ENCODE measurements around the gene PIGO. TPM values are rescaled to one million over a fixed set of nuclear protein-coding genes. Genes with fewer than 3 reads are reported as not detected.

The PIGO gene
- total and polyA plus RNA-seq, 9 of the 15 experiments (the other 6 are each of a cell fraction or from before 2014, with no cell fraction given) = 5.4 to 13.7 (median 9.7) TPM

DNA sequence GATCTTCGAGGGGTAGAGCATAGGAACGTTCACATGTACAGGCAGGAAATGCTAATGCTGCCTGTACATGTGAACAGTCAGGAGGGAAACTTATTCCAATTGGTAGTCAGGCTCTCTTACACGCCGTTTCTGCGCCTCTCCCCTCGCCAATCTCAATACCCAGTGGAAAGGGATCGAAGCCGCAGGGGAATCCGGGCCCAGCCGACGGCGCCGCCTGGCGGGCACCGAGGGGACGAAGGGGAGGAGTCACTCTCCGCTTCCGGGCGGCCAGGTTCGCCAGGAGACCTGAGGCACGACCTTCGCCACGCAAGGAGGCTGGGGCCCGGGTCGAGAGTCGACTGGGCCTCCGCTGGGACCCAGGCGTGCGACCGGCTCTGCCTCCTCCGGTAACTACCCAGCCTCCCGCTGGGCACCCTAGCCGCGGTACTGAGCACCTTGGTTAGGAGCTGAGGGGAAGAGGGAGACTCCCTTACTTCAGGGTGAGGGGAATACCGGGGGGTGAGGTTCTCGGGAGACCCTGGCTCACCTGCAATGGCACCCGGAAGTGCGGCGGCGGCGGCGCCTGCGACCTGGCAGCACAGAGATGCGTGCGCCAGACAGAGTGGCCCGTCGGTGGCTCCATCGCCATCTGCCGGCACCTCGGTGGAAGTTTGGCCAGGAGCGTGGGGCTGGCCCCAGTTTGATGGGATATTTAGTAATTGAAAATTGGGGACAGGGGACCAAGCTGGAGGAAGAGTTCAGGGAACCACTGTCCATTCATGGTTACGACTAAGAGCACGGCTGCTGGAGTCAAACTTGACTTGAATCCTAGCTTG, at the start of gene PIGO (continued):
- no peak; the same call in 1 of the 2 replicates for TF ChIP-seq GATAD2B (IDR thresholded peaks at IDR 0.05; ENCODE audit: borderline replicate concordance)
- no peak for TF ChIP-seq E2F3 (CRISPR knock-in tag; IDR thresholded peaks at IDR 0.05)
- TF ChIP-seq, protein P1, sequence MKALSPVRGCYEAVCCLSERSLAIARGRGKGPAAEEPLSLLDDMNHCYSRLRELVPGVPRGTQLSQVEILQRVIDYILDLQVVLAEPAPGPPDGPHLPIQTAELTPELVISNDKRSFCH (CRISPR knock-in tag; IDR thresholded peaks at IDR 0.05) = no peak
- TF ChIP-seq, protein P1 (tag; IDR thresholded peaks at IDR 0.05) = no peak
- TF ChIP-seq WHSC1 (IDR thresholded peaks at IDR 0.05; ENCODE audit: low read length) = no peak
- TF ChIP-seq ZNF717 (CRISPR knock-in tag; IDR thresholded peaks at IDR 0.05) = no peak
- TF ChIP-seq CXXC5 (CRISPR knock-in tag; IDR thresholded peaks at IDR 0.05) = peak; percentile 80
- no peak for TF ChIP-seq GABPB2 (CRISPR knock-in tag; conservative IDR thresholded peaks at IDR 0.05)
- TF ChIP-seq SMARCA5 (IDR thresholded peaks at IDR 0.05) = peak; percentile 33; the same call in 1 of the 2 replicates
- no peak for TF ChIP-seq FOXJ3 (CRISPR knock-in tag; IDR thresholded peaks at IDR 0.05)
- TF ChIP-seq, protein P2, sequence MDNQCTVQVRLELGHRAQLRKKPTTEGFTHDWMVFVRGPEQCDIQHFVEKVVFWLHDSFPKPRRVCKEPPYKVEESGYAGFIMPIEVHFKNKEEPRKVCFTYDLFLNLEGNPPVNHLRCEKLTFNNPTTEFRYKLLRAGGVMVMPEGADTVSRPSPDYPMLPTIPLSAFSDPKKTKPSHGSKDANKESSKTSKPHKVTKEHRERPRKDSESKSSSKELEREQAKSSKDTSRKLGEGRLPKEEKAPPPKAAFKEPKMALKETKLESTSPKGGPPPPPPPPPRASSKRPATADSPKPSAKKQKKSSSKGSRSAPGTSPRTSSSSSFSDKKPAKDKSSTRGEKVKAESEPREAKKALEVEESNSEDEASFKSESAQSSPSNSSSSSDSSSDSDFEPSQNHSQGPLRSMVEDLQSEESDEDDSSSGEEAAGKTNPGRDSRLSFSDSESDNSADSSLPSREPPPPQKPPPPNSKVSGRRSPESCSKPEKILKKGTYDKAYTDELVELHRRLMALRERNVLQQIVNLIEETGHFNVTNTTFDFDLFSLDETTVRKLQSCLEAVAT (IDR thresholded peaks at IDR 0.05) = no peak
- peak; percentile 61 for TF ChIP-seq TAF1 (IDR thresholded peaks at IDR 0.05; ENCODE audit: control insufficient read depth, extremely low read depth, insufficient read depth, low read length, severe bottlenecking)
- 0 out of 2 replicates have a peak, but pooled peaks have one; percentile 23 for TF ChIP-seq CEBPG (CRISPR knock-in tag; IDR thresholded peaks at IDR 0.05)
- TF ChIP-seq CEBPG (tag; conservative IDR thresholded peaks at IDR 0.05 in 1 of 2, IDR thresholded peaks at IDR 0.05 in 1 of 2) = no peak
- TF ChIP-seq BRF1 (IDR thresholded peaks at IDR 0.05; ENCODE audit: borderline replicate concordance, extremely low read depth, insufficient read length) = no peak
- peak; percentile 30; the same call in 1 of the 2 replicates for TF ChIP-seq DIDO1 (tag; IDR thresholded peaks at IDR 0.05; ENCODE audit: low read depth)
- peak; percentile 92 for TF ChIP-seq GABPA (tag; conservative IDR thresholded peaks at IDR 0.05; ENCODE audit: low read depth)
- TF ChIP-seq RCOR1 (IDR thresholded peaks at IDR 0.05; ENCODE audit: borderline replicate concordance in 1 of 2, low read depth in 2 of 2, low read length in 2 of 2) = no peak
- TF ChIP-seq ETV6 (IDR thresholded peaks at IDR 0.05; ENCODE audit: borderline replicate concordance in 1 of 2, low read depth in 2 of 2, low read length in 1 of 2) = no peak
- no peak for TF ChIP-seq ETV6 (CRISPR knock-in tag; IDR thresholded peaks at IDR 0.05; ENCODE audit: borderline replicate concordance)
- no peak for TF ChIP-seq ZNF507 (tag; conservative IDR thresholded peaks at IDR 0.05)
- TF ChIP-seq, protein P3, sequence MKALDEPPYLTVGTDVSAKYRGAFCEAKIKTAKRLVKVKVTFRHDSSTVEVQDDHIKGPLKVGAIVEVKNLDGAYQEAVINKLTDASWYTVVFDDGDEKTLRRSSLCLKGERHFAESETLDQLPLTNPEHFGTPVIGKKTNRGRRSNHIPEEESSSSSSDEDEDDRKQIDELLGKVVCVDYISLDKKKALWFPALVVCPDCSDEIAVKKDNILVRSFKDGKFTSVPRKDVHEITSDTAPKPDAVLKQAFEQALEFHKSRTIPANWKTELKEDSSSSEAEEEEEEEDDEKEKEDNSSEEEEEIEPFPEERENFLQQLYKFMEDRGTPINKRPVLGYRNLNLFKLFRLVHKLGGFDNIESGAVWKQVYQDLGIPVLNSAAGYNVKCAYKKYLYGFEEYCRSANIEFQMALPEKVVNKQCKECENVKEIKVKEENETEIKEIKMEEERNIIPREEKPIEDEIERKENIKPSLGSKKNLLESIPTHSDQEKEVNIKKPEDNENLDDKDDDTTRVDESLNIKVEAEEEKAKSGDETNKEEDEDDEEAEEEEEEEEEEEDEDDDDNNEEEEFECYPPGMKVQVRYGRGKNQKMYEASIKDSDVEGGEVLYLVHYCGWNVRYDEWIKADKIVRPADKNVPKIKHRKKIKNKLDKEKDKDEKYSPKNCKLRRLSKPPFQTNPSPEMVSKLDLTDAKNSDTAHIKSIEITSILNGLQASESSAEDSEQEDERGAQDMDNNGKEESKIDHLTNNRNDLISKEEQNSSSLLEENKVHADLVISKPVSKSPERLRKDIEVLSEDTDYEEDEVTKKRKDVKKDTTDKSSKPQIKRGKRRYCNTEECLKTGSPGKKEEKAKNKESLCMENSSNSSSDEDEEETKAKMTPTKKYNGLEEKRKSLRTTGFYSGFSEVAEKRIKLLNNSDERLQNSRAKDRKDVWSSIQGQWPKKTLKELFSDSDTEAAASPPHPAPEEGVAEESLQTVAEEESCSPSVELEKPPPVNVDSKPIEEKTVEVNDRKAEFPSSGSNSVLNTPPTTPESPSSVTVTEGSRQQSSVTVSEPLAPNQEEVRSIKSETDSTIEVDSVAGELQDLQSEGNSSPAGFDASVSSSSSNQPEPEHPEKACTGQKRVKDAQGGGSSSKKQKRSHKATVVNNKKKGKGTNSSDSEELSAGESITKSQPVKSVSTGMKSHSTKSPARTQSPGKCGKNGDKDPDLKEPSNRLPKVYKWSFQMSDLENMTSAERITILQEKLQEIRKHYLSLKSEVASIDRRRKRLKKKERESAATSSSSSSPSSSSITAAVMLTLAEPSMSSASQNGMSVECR (CRISPR knock-in tag; IDR thresholded peaks at IDR 0.05) = peak; percentile 52; the same call in 1 of the 2 replicates
- TF ChIP-seq ESRRA (IDR thresholded peaks at IDR 0.05; ENCODE audit: borderline replicate concordance, low read depth) = peak; percentile 96

Data from K562 (cell line).